GM12878 (cell line): ENCODE data around the gene NKG7. TPM values are rescaled to one million over a fixed set of nuclear protein-coding genes. Genes with fewer than 3 reads are reported as not detected.

Experiments used
- ATAC-seq: fragments of 200-7000 bp; cut with Tn5 transposase; 3 replicates; pipeline ENCODE4 v1.9.1; 2020; ENCODE audit warnings: mild to moderate bottlenecking, moderate library complexity
- BruUV-seq: library from RNA; stranded (reverse); fragments of 400-500 nt; replicated peaks from 2 replicates; lab custom pipeline; 2021; lab: Mats Ljungman, UMichigan
- CTCF ChIA-PET: fragments of 300-600 bp; sonication (Branson Sonifier 250); formaldehyde crosslinking; extraction: SDS; loops from one replicate; lab custom pipeline; 2021; ENCODE audit warnings: inconsistent platforms; lab: Yijun Ruan, JAX
- POLR2A ChIA-PET: fragments of 350-600 bp; formaldehyde crosslinking; extraction: SDS; loops from one replicate; lab custom pipeline; 2021; ENCODE audit warnings: inconsistent platforms; lab: Charles Lee
- RAD21 ChIA-PET: fragments of 300-600 bp; sonication (Branson Sonifier 250); formaldehyde crosslinking; loops from one replicate; lab custom pipeline; 2023; ENCODE audit warnings: antibody characterized with exemption; ENCODE audit not compliant: unreplicated experiment; lab: Charles Lee
- SMC1A ChIA-PET: fragments of 300-600 bp; sonication (Branson Sonifier 250); formaldehyde crosslinking; loops from one replicate; lab custom pipeline; 2023; ENCODE audit not compliant: unreplicated experiment, uncharacterized antibody; lab: Charles Lee
- DNase-seq: peaks from one replicate; pipeline ENCODE4 v3.0.0-alpha.2; 2011; ENCODE audit warnings: low read depth, low spot score
- FAIRE-seq: peaks from 3 replicates; lab custom pipeline; 2011; peaks lifted over from hg19 to GRCh38; lab: Jason Lieb, UNC
- H2AFZ ChIP-seq: 2 replicates; pipeline ENCODE4 v1.6.0; 2011; ENCODE audit warnings: low read depth, low read length, control low read depth; ENCODE audit not compliant: control insufficient read depth
- H3K27ac ChIP-seq: 2 replicates; pipeline ENCODE4 v1.5.1; 2011; ENCODE audit warnings: control low read depth; ENCODE audit not compliant: control insufficient read depth, insufficient read depth
- H3K27me3 ChIP-seq, 2 experiments: replicated peaks in 1 of 2; 2 replicates each; pipeline versions ENCODE4 v1.6.0 to v1.6.1; 2011; ENCODE audit warnings: low read length in 1 of 2; ENCODE audit not compliant: control insufficient read depth in 2 of 2, insufficient read depth in 2 of 2
- H3K36me3 ChIP-seq, 2 experiments: 2 replicates each; pipeline ENCODE4 v1.5.1; 2011; ENCODE audit warnings: low read length in 1 of 2; ENCODE audit not compliant: control insufficient read depth in 2 of 2, insufficient read depth in 2 of 2
- H3K4me1 ChIP-seq: 2 replicates; pipeline ENCODE4 v1.6.1; 2011; ENCODE audit warnings: mild to moderate bottlenecking, low read length, moderate library complexity, mixed read lengths; ENCODE audit not compliant: control insufficient read depth, insufficient read depth
- H3K4me2 ChIP-seq: 2 replicates; pipeline ENCODE4 v1.6.0; 2011; ENCODE audit warnings: control low read depth; ENCODE audit not compliant: control insufficient read depth, insufficient read depth
- H3K4me3 ChIP-seq: fragments of 200-600 bp; sonication (generic); 2 replicates; pipeline ENCODE4 v1.5.1; 2016
- H3K79me2 ChIP-seq: 2 replicates; pipeline ENCODE4 v1.6.0; 2011; ENCODE audit warnings: low read length; ENCODE audit not compliant: control insufficient read depth, insufficient read depth
- H3K9ac ChIP-seq: 2 replicates; pipeline ENCODE4 v1.8.0; 2011; ENCODE audit warnings: low read length, control low read depth, mixed read lengths; ENCODE audit not compliant: control insufficient read depth, insufficient read depth
- H3K9me3 ChIP-seq: replicated peaks from 3 replicates; pipeline ENCODE4 v1.5.1; 2011; ENCODE audit warnings: mild to moderate bottlenecking, low read length; ENCODE audit not compliant: control insufficient read depth, insufficient read depth
- H4K20me1 ChIP-seq: 2 replicates; pipeline ENCODE4 v1.6.0; 2011; ENCODE audit not compliant: control insufficient read depth, insufficient read depth
- ASH2L ChIP-seq: fragments of 300-600, 200-600 bp; sonication (generic); IDR thresholded peaks from 2 replicates; pipeline ENCODE4 v1.6.1; 2017; ENCODE audit warnings: low read depth, mild to moderate bottlenecking, borderline replicate concordance
- CBX3 ChIP-seq: fragments of 200-600 bp; sonication (generic); IDR thresholded peaks from 2 replicates; pipeline ENCODE4 v1.6.1; 2016; ENCODE audit warnings: low read depth, borderline replicate concordance
- CEBPB ChIP-seq, 2 experiments: fragments of 150-350 bp in 1 of 2; IDR thresholded peaks; 2 replicates each; pipeline ENCODE4 v1.6.1; 2012 to 2014; ENCODE audit warnings: low read depth in 2 of 2, low read length in 2 of 2, borderline replicate concordance in 1 of 2, inconsistent platforms in 1 of 2
- E2F4 ChIP-seq: IDR thresholded peaks from 2 replicates; pipeline ENCODE4 v1.6.1; 2012; ENCODE audit warnings: low read depth, low read length, improper control_type of control experiment
- E2F8 ChIP-seq: fragments of 450-650 bp; IDR thresholded peaks from 2 replicates; pipeline ENCODE4 v1.6.1; 2018; ENCODE audit warnings: mild to moderate bottlenecking, low read depth, moderate library complexity; ENCODE audit not compliant: partially characterized antibody
- FOS ChIP-seq: IDR thresholded peaks from 3 replicates; pipeline ENCODE4 v1.6.1; 2011; ENCODE audit warnings: borderline replicate concordance; ENCODE audit not compliant: insufficient read length; ENCODE audit errors: extremely low read depth
- FOXK2 ChIP-seq: fragments of 450-650 bp; IDR thresholded peaks from 2 replicates; pipeline ENCODE4 v1.6.1; 2017; ENCODE audit warnings: mild to moderate bottlenecking, moderate library complexity
- GABPA ChIP-seq: IDR thresholded peaks from 2 replicates; pipeline ENCODE4 v1.6.1; 2014; ENCODE audit warnings: antibody characterized with exemption, low read depth, mild to moderate bottlenecking, inconsistent platforms
- IRF3 ChIP-seq: fragments of 450-650 bp; IDR thresholded peaks from 2 replicates; pipeline ENCODE4 v1.6.1; 2014; ENCODE audit warnings: mild to moderate bottlenecking
- MEF2A ChIP-seq: IDR thresholded peaks from 2 replicates; pipeline ENCODE4 v1.6.1; 2011; ENCODE audit warnings: low read depth, mild to moderate bottlenecking, low read length, moderate library complexity; ENCODE audit not compliant: insufficient read depth
- ZBTB11 ChIP-seq: fragments of 450-650 bp; formaldehyde crosslinking; IDR thresholded peaks from 2 replicates; pipeline ENCODE4 v1.5.0; 2022; ENCODE audit warnings: mild to moderate bottlenecking, missing genetic modification characterization
- ZNF24 ChIP-seq: fragments of 450-650 bp; IDR thresholded peaks from 2 replicates; pipeline ENCODE4 v1.6.1; 2017; ENCODE audit warnings: antibody characterized with exemption, mild to moderate bottlenecking
- ZSCAN29 ChIP-seq: fragments of 450-650 bp; IDR thresholded peaks from 2 replicates; pipeline ENCODE4 v1.6.1; 2017; ENCODE audit warnings: mild to moderate bottlenecking, moderate library complexity
- WGBS: methylation state at CpG from one replicate; pipeline ENCODE4 v1.1.6; 2016; ENCODE audit warnings: low lambda C conversion rate; ENCODE audit not compliant: insufficient replicate concordance, insufficient coverage; ENCODE audit errors: missing lambda C conversion rate; 5-methylcytosine and 5-hydroxymethylcytosine counted together
- in situ Hi-C: fragments of 300-500 bp; cut with MboI; formaldehyde crosslinking; loops from 9 replicates; pipeline ENCODE4 v1.14.3; 2018; ENCODE audit warnings: mixed read lengths
- intact Hi-C: fragments of 100-400 bp; cut with micrococcal nuclease; formaldehyde crosslinking; loops from one replicate; pipeline ENCODE4 v1.14.2; 2022; ENCODE audit not compliant: unreplicated experiment
- polyA plus RNA-seq, 11 experiments: library from polyadenylated mRNA; depleted of rRNA in 4 of 11; unstranded in 6 of 11; stranded (reverse) in 5 of 11; fragments of >200 nt; fragmentation: Nextera tagmentation in 4 of 11; fragmentation: Illumina TruSeq in 1 of 11; extraction: Ambion mirVana in 4 of 11; extraction: Trizol in 1 of 11; gene quantifications; 1 replicate in 1 of 11; 2 replicates in 10 of 11; pipeline versions ENCODE4 v1.2.1 to v1.2.3, GENCODE V29; 2011 to 2016; ENCODE audit warnings: inconsistent platforms in 2 of 11, missing spikeins in 2 of 11, low read depth in 1 of 11
- total RNA-seq, 4 experiments: library from RNA; depleted of rRNA in 3 of 4; stranded (reverse); fragments of >200 nt in 3 of 4; fragmentation: Illumina TruSeq in 1 of 4; extraction: Trizol in 1 of 4; gene quantifications; 2 replicates each; pipeline versions ENCODE4 v1.2.1 to v1.2.3, GENCODE V29; 2013 to 2021
- TF ChIP-seq, protein P1 (sequence below): IDR thresholded peaks from 2 replicates; pipeline ENCODE4 v1.6.1; 2011; ENCODE audit warnings: mild to moderate bottlenecking, low read depth, low read length, moderate library complexity; ENCODE audit not compliant: insufficient replicate concordance

NKG7 gene
- total and polyA plus RNA-seq, 10 of the 15 experiments (the other 5 are each of a cell fraction or from before 2014, with no cell fraction given), result 10.0 to 48.7 (median 22.3) TPM

GRCh38 chr19:51399231-51399630, 26.8 kb upstream of the NKG7 start:
- CTCF ChIA-PET, result interaction anchor here (0.8 to 6.0 kb wide), 18 partner anchors 9 to 263 kb away, joined by 3 to 49 read pairs (median 4); partner anchors contain the start of genes SIGLEC10 and VSIG10L
- H3K4me2 ChIP-seq, result no peak overlapping the region
- H3K27ac ChIP-seq, result no peak overlapping the region
- no peak overlapping the region for H2AFZ ChIP-seq
- ATAC-seq (no peak), FAIRE-seq (no peak), DNase-seq (no peak)
- SMC1A ChIA-PET, result interaction anchor here (0.6 to 6.6 kb wide), 6 partner anchors 9 to 541 kb away, joined by 3 to 43 read pairs (median 4); partner anchors contain the start of genes NKG7 and SIGLEC10
- H3K4me3 ChIP-seq, result no peak overlapping the region
- RAD21 ChIA-PET, result interaction anchor here (1.1 to 2.2 kb wide), 3 partner anchors 18 to 305 kb away, joined by 3 to 6 read pairs (median 4); partner anchors contain the start of gene SIGLEC10
- no peaks in the 10 kb centered on the region for H3K27me3 ChIP-seq
- peaks cover 5% of the 10 kb centered on the region for H3K79me2 ChIP-seq
- H3K4me1 ChIP-seq, result peaks cover 14% of the 10 kb centered on the region
- BruUV-seq, result no TSS peak
- POLR2A ChIA-PET, result interaction anchor here (0.8 to 1.2 kb wide), 2 partner anchors 18 to 34 kb away, joined by 3 read pairs; partner anchors contain the start of gene SIGLEC10
- peaks cover 7% of the 10 kb centered on the region for H3K9me3 ChIP-seq
- 77% methylated on average over 5 of the region's 5 CpGs for WGBS
- H3K36me3 ChIP-seq, result no peaks in the 10 kb centered on the region
- in situ Hi-C loops (loop anchor here (25.0 kb wide), 1 partner anchor 1138 kb away; the partner anchor contains the start of gene ZNF808), intact Hi-C loops (no loop called here)
- no peaks in the 10 kb centered on the region for H4K20me1 ChIP-seq
- H3K9ac ChIP-seq, result no peak overlapping the region
- TF ChIP-seq FOXK2 (no peak), MEF2A (no peak), FOS (no peak), ZSCAN29 (no peak), CEBPB (IDR thresholded peaks at IDR 0.05; ENCODE audit: borderline replicate concordance in 1 of 2, low read depth in 2 of 2, low read length in 2 of 2) (no peak), CBX3 (no peak), IRF3 (no peak), ZBTB11 (CRISPR knock-in tag) (no peak), ZNF24 (no peak), E2F4 (no peak), E2F8 (no peak), ASH2L (no peak), GABPA (no peak)
- TF ChIP-seq, protein P1, sequence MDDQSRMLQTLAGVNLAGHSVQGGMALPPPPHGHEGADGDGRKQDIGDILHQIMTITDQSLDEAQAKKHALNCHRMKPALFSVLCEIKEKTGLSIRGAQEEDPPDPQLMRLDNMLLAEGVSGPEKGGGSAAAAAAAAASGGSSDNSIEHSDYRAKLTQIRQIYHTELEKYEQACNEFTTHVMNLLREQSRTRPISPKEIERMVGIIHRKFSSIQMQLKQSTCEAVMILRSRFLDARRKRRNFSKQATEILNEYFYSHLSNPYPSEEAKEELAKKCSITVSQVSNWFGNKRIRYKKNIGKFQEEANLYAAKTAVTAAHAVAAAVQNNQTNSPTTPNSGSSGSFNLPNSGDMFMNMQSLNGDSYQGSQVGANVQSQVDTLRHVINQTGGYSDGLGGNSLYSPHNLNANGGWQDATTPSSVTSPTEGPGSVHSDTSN, result no peak
